Activated CD8-positive, alpha-beta memory T cell treated with anti-CD3 and anti-CD28 coated beads, Interleukin-2, amount 10 ng/mL, durations not matched to agents 7 days and 5 days (primary cell): ENCODE measurements around the gene MADD. TPM values are rescaled to one million over a fixed set of nuclear protein-coding genes. Genes with fewer than 3 reads are reported as not detected.

ENCODE experiments used
- total RNA-seq, 2 experiments: library from RNA; stranded (reverse); gene quantifications; one replicate each; pipeline ENCODE4 v1.2.3, GENCODE V29; 2021

MADD gene
- total RNA-seq, 2 experiments from 2014 or later = 88.5 to 91.2 TPM

Other genes with a start within 250 kb of the MADD start
- gene ARFGAP2, start 93.3 kb upstream of the MADD start, total RNA-seq = 100 to 1,000 TPM; 103 TPM
- 1 to 10 TPM in 1 of 2 experiments, under 1 TPM in 1; 0.64 to 2.2 TPM for gene PACSIN3, start 83.7 kb upstream of the MADD start, total RNA-seq
- gene DDB2, start 55.2 kb upstream of the MADD start, total RNA-seq = 100 to 1,000 TPM; 155 to 216 TPM
- 10 to 100 TPM; 26.0 to 29.7 TPM for gene ACP2, start 21.3 kb upstream of the MADD start, total RNA-seq
- 10 to 100 TPM in 1 of 2 experiments, 1 to 10 TPM in 1; 7.5 to 10.2 TPM for gene NR1H3, start 12.1 kb upstream of the MADD start, total RNA-seq
- gene MYBPC3, start 82.6 kb downstream of the MADD start, total RNA-seq = not detected
- not detected for gene SPI1, start 108.4 kb downstream of the MADD start, total RNA-seq
- 10 to 100 TPM; 18.2 to 22.1 TPM for gene SLC39A13, start 138.5 kb downstream of the MADD start, total RNA-seq
- gene PSMC3, start 156.3 kb downstream of the MADD start, total RNA-seq = 100 to 1,000 TPM; 150 to 164 TPM
- gene RAPSN, start 179.0 kb downstream of the MADD start, total RNA-seq = under 1 TPM; 0.16 to 0.79 TPM